Endothelial cell of umbilical vein (primary cell): ENCODE results near the gene FSTL3. TPM values are rescaled to one million over a fixed set of nuclear protein-coding genes. Genes with fewer than 3 reads are reported as not detected.

Experiments
- BruUV-seq: library from RNA; stranded (reverse); fragments of 400-500 nt; replicated peaks from 2 replicates; lab custom pipeline; 2021; lab: Mats Ljungman, UMichigan
- CTCF ChIA-PET: fragments of 300-600, 350-600 bp; sonication (Branson Sonifier 250); formaldehyde crosslinking; loops from one replicate; lab custom pipeline; 2021; ENCODE audit warnings: antibody characterized with exemption, inconsistent platforms; lab: Charles Lee
- POLR2A ChIA-PET: fragments of 300-600, 350-600 bp; sonication (Branson Sonifier 250); formaldehyde crosslinking; loops from one replicate; lab custom pipeline; 2021; ENCODE audit warnings: antibody characterized with exemption, inconsistent platforms; lab: Charles Lee
- DNase-seq: peaks from one replicate; pipeline ENCODE4 v3.0.0-alpha.2; 2011; ENCODE audit warnings: low read depth, low spot score
- FAIRE-seq: peaks from 2 replicates; lab custom pipeline; 2011; peaks lifted over from hg19 to GRCh38; lab: Jason Lieb, UNC
- H2AFZ ChIP-seq: 2 replicates; pipeline ENCODE4 v1.6.0; 2012; ENCODE audit warnings: low read depth, low read length, control low read depth, inconsistent platforms
- H3K27ac ChIP-seq: 2 replicates; pipeline ENCODE4 v1.5.1; 2011; ENCODE audit warnings: low read depth, mild to moderate bottlenecking, control low read depth, low read length, moderate library complexity; ENCODE audit not compliant: insufficient read depth
- H3K27me3 ChIP-seq, 2 experiments: 2 replicates each; pipeline versions ENCODE4 v1.6.0 to v1.6.1; 2011; ENCODE audit warnings: low read length in 2 of 2, mixed read lengths in 1 of 2; ENCODE audit not compliant: control insufficient read depth in 2 of 2, insufficient read depth in 2 of 2
- H3K36me3 ChIP-seq, 2 experiments: 2 replicates in 1 of 2; 3 replicates in 1 of 2; pipeline ENCODE4 v1.5.1; 2011; ENCODE audit warnings: low read length in 2 of 2, mild to moderate bottlenecking in 1 of 2, moderate library complexity in 1 of 2; ENCODE audit not compliant: control insufficient read depth in 2 of 2, insufficient read depth in 2 of 2; ENCODE audit errors: extremely low read depth in 1 of 2
- H3K4me1 ChIP-seq: 3 replicates; pipeline ENCODE4 v1.5.1; 2011; ENCODE audit warnings: mild to moderate bottlenecking, low read length; ENCODE audit not compliant: control insufficient read depth, insufficient read depth; ENCODE audit errors: extremely low read depth
- H3K4me2 ChIP-seq: 2 replicates; pipeline ENCODE4 v1.6.1; 2011; ENCODE audit warnings: low read length, control low read depth, mixed read lengths; ENCODE audit not compliant: insufficient read depth
- H3K4me3 ChIP-seq, 3 experiments: fragments of 200-600 bp in 1 of 3; sonication (generic), shearing (Covaris generic) in 1 of 3; replicated peaks in 1 of 3; 2 replicates each; pipeline ENCODE4 v1.5.1; 2011 to 2016; ENCODE audit warnings: control low read depth in 3 of 3, low read length in 3 of 3, mild to moderate bottlenecking in 2 of 3, inconsistent platforms in 1 of 3, low read depth in 1 of 3, moderate library complexity in 1 of 3; ENCODE audit not compliant: insufficient read depth in 1 of 3
- H3K79me2 ChIP-seq: 2 replicates; pipeline ENCODE4 v1.6.0; 2012; ENCODE audit warnings: low read length, inconsistent platforms; ENCODE audit not compliant: control insufficient read depth, insufficient read depth
- H3K9ac ChIP-seq: replicated peaks from 2 replicates; pipeline ENCODE3; 2011; ENCODE audit warnings: low read length, control low read depth; ENCODE audit not compliant: insufficient read depth; ENCODE audit errors: extremely low read depth
- H3K9me1 ChIP-seq: replicated peaks from 3 replicates; pipeline ENCODE4 v1.6.0; 2011; ENCODE audit warnings: mild to moderate bottlenecking, low read length; ENCODE audit not compliant: control insufficient read depth, insufficient read depth; ENCODE audit errors: extremely low read depth
- H3K9me3 ChIP-seq: replicated peaks from 2 replicates; pipeline ENCODE4 v1.5.1; 2012; ENCODE audit warnings: low read length, inconsistent platforms; ENCODE audit not compliant: control insufficient read depth, insufficient read depth
- H4K20me1 ChIP-seq: replicated peaks from 2 replicates; pipeline ENCODE3; 2011; ENCODE audit warnings: mild to moderate bottlenecking, low read length; ENCODE audit not compliant: control insufficient read depth, insufficient read depth; ENCODE audit errors: extremely low read depth
- EZH2 ChIP-seq: IDR thresholded peaks from 2 replicates; pipeline ENCODE4 v1.6.1; 2012; ENCODE audit warnings: borderline replicate concordance, low read depth, mild to moderate bottlenecking, moderate library complexity, low read length, inconsistent platforms; ENCODE audit not compliant: severe bottlenecking
- dilution Hi-C: fragments of 300-500 bp; cut with MboI; formaldehyde crosslinking; loops from one replicate; pipeline ENCODE4 v1.15.0; 2019; ENCODE audit warnings: low sequenced_read_pairs; ENCODE audit not compliant: extremely low pct_ligation_motif_present
- intact Hi-C: fragments of 100-400 bp; cut with micrococcal nuclease; formaldehyde crosslinking; loops from one replicate; pipeline ENCODE4 v1.10.0; 2022
- polyA plus RNA-seq, 4 experiments: library from polyadenylated mRNA; depleted of rRNA in 3 of 4; stranded (reverse) in 3 of 4; unstranded in 1 of 4; fragments of >200 nt; gene quantifications; 2 replicates each; pipeline versions ENCODE4 v1.2.1 to v1.2.3, GENCODE V29; 2011 to 2012; ENCODE audit warnings: missing spikeins in 1 of 4
- total RNA-seq: library from RNA; stranded (reverse); gene quantifications from 2 replicates; pipeline ENCODE4 v1.2.3, GENCODE V29; 2021
- TF ChIP-seq, protein P1 (sequence below), 2 donors: IDR thresholded peaks; 1 replicate in 1 of 2; 2 replicates in 1 of 2; pipeline ENCODE4 v1.5.1; 2011; ENCODE audit warnings: low read length in 2 of 2, mild to moderate bottlenecking in 2 of 2, moderate library complexity in 2 of 2, control low read depth in 1 of 2, inconsistent platforms in 1 of 2, low read depth in 1 of 2; ENCODE audit not compliant: insufficient read depth in 1 of 2; ENCODE audit errors: extremely low read depth in 1 of 2
- TF ChIP-seq, protein P2 (sequence below): IDR thresholded peaks from 2 replicates; pipeline ENCODE4 v1.6.1; 2011; ENCODE audit not compliant: insufficient read depth, insufficient read length

Gene FSTL3
- total and polyA plus RNA-seq, 2 donors (not counting 3 experiments of a cell fraction or from before 2014, with no cell fraction given), result 19.9 to 45.2 TPM

DNA sequence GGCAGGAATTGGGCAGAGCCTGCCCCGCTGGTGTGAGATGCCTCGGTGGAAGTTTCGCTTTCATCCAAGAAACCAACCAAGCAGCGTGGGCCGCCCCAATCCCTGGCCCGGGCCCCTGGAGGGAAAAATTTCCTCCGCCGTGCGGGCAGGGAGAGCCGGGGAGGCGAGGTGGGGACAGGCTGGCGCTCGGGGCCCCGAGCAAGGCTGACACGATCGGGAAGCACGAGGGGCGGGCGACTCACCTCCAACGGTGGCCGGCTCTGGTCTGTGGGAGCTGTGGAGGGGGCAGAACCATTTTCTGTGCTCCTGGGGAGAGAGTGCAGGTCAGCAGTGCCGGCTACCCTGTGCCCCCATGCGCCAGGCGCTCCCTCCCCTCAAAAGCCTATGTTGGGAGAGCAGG, 24.2 kb upstream of the FSTL3 start:
- Histone ChIP-seq H3K9ac (no peak overlapping the region), H3K36me3 (peaks cover 4 to 18% of the 10 kb centered on the region in 2 experiments), H3K4me3 (no peak overlapping the region), H3K9me3 (no peaks in the 10 kb centered on the region), H3K9me1 (no peaks in the 10 kb centered on the region), H3K79me2 (peaks cover 46% of the 10 kb centered on the region), H3K4me1 (no peaks in the 10 kb centered on the region), H3K4me2 (no peak overlapping the region), H2AFZ (no peak overlapping the region), H3K27ac (no peak overlapping the region), H4K20me1 (no peaks in the 10 kb centered on the region), H3K27me3 (no peaks in the 10 kb centered on the region)
- intact Hi-C loops, result no loop called here
- dilution Hi-C loops, result no loop called here
- BruUV-seq, result no TSS peak
- ChIA-PET POLR2A (no interaction called here), CTCF (no interaction called here)
- DNase-seq (no peak), FAIRE-seq (no peak)
- no peak for TF ChIP-seq EZH2
- TF ChIP-seq, protein P1, sequence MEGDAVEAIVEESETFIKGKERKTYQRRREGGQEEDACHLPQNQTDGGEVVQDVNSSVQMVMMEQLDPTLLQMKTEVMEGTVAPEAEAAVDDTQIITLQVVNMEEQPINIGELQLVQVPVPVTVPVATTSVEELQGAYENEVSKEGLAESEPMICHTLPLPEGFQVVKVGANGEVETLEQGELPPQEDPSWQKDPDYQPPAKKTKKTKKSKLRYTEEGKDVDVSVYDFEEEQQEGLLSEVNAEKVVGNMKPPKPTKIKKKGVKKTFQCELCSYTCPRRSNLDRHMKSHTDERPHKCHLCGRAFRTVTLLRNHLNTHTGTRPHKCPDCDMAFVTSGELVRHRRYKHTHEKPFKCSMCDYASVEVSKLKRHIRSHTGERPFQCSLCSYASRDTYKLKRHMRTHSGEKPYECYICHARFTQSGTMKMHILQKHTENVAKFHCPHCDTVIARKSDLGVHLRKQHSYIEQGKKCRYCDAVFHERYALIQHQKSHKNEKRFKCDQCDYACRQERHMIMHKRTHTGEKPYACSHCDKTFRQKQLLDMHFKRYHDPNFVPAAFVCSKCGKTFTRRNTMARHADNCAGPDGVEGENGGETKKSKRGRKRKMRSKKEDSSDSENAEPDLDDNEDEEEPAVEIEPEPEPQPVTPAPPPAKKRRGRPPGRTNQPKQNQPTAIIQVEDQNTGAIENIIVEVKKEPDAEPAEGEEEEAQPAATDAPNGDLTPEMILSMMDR (IDR thresholded peaks at IDR 0.05; ENCODE audit: extremely low read depth in 1 of 2, insufficient read depth in 1 of 2, low read depth in 1 of 2, low read length in 2 of 2), result no peak
- TF ChIP-seq, protein P2, sequence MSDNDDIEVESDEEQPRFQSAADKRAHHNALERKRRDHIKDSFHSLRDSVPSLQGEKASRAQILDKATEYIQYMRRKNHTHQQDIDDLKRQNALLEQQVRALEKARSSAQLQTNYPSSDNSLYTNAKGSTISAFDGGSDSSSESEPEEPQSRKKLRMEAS, result no peak
